ENCODE data around the gene ADCY10.

ADCY10 gene

DNA sequence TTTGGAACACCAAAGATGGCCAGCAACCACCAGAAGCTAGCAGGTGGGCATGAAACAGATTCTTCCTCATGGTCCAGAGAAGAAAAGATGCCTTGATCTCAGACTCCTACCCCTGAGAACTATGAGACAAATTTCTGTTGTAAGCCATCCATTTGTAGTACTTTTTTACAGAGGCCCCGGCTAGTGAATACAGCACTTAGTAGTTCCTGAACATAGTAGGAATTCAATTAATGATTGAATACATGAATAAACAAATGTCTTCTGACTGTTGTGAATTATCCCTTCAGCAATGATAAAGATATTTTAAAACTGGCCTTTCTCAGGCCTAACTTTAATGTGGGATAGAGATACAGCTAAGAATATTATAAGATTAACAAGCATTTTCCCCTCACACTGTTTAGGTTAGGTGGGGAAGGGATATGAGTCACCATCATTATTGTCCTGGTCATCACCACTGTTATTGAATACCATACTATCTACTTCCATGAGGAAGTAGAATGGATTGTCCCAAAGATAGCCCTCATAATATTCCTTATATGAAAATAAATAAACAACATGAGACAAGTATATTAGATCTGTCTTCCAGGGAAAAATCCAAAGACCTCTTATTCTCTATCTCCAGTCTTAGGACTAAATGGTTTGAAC is 51.4 kb downstream of the ADCY10 start:
- Histone ChIP-seq H3K36me3 (ENCODE audit: control insufficient read depth in 5 of 5, insufficient read depth in 5 of 5, low read length in 5 of 5) (no peaks in the 10 kb centered on the region), H3K9me3 (ENCODE audit: control insufficient read depth in 5 of 5, low read length in 5 of 5) (no peaks in the 10 kb centered on the region), H3K9ac (ENCODE audit: low read length in 5 of 5) (no peak overlapping the region), H3K4me3 (ENCODE audit: low read depth in 1 of 5, low read length in 5 of 5) (no peak overlapping the region), H3K4me1 (ENCODE audit: control insufficient read depth in 5 of 5, insufficient read depth in 5 of 5, low read length in 5 of 5) (no peaks in the 10 kb centered on the region), H3K27me3 (ENCODE audit: control insufficient read depth in 5 of 5, insufficient read depth in 4 of 5, low read length in 5 of 5) (no peaks in the 10 kb centered on the region), H3K27ac (ENCODE audit: low read depth, low read length) (no peak overlapping the region)

DNA sequence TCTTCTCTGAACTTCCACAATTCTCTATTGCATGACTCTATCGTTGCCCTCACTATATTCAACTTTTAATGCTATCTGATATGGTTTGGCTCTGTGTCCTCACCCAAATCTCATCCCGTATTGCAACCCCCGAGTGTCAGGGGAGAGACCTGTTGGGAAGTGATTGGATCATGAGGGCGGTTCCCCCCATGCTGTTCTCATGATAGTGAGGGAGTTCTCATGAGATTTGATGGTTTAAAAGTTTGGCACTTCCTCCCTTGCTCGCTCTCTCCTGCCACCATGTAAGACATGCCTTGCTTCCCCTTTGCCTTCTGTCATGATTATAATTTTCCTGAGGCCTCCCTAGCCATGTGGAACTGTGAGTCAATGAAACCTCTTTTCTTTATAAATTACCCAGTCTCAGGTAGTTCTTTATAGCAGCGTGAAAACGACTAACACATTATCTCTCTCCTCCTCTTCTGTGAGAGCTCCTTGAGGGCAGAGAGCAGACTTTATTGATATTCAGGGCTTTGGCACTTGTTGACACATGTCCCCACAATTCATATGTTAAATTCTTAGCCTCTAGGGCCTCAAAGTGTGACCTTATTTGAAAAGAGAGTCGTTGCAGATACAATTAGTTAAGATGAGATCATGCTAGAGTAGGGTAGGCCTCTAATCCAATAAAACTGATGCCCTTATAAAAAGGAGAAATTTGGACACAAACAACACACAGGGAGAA is 52.1 kb downstream of the ADCY10 start:
- no peak overlapping the region for H3K9ac ChIP-seq (ENCODE audit: low read length in 5 of 5)
- H3K27ac ChIP-seq (ENCODE audit: low read depth, low read length), result no peak overlapping the region
- H3K36me3 ChIP-seq (ENCODE audit: control insufficient read depth in 5 of 5, insufficient read depth in 5 of 5, low read length in 5 of 5), result no peaks in the 10 kb centered on the region
- H3K27me3 ChIP-seq (ENCODE audit: control insufficient read depth in 5 of 5, insufficient read depth in 4 of 5, low read length in 5 of 5), result no peaks in the 10 kb centered on the region
- no peaks in the 10 kb centered on the region for H3K9me3 ChIP-seq (ENCODE audit: control insufficient read depth in 5 of 5, low read length in 5 of 5)
- H3K4me1 ChIP-seq (ENCODE audit: control insufficient read depth in 5 of 5, insufficient read depth in 5 of 5, low read length in 5 of 5), result no peaks in the 10 kb centered on the region
- H3K4me3 ChIP-seq (ENCODE audit: low read depth in 1 of 5, low read length in 5 of 5), result no peak overlapping the region

GRCh38 chr1:167860231-167860923 is 53.6 kb downstream of the ADCY10 start:
- Histone ChIP-seq H3K4me3 (ENCODE audit: low read depth in 1 of 5, low read length in 5 of 5) (no peak overlapping the region), H3K36me3 (ENCODE audit: control insufficient read depth in 5 of 5, insufficient read depth in 5 of 5, low read length in 5 of 5) (no peaks in the 10 kb centered on the region), H3K4me1 (ENCODE audit: control insufficient read depth in 5 of 5, insufficient read depth in 5 of 5, low read length in 5 of 5) (no peaks in the 10 kb centered on the region), H3K9ac (ENCODE audit: low read length in 5 of 5) (no peak overlapping the region), H3K9me3 (ENCODE audit: control insufficient read depth in 5 of 5, low read length in 5 of 5) (no peaks in the 10 kb centered on the region), H3K27me3 (ENCODE audit: control insufficient read depth in 5 of 5, insufficient read depth in 4 of 5, low read length in 5 of 5) (no peaks in the 10 kb centered on the region), H3K27ac (ENCODE audit: low read depth, low read length) (no peak overlapping the region)

DNA sequence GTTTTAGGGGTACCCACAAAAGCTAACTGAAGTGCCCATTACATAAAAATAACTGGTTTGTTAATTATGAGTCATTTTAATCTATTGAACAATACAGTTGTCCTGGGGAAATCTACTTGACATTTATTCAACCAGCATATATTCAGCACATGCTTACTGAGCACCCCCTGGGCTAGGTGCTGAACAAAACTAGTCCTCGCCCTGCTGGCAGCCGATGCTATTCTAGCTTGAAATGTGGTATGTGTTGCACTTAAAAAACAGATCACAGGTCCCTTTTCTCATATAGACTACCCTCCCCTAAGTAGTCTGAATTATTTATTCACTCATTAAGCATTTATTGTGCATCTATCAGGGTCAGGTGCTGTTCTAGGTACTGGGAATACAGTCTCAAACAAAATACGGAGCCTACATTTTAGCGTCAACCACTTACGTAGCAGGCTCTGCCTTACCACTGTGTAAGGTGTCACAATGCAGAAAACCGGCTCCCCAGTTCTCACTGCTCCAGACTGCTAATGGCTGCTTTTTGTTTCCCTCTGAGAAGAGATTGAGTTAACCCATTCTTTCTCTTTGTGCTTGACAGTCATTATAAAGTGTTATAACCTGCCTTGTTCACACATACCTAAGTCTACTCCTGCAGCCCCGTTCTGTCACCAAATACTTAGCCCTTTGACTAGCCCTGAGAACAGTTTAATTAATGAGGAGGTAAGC is 57.1 kb downstream of the ADCY10 start:
- no peaks in the 10 kb centered on the region for H3K36me3 ChIP-seq (ENCODE audit: control insufficient read depth in 5 of 5, insufficient read depth in 5 of 5, low read length in 5 of 5)
- no peaks in the 10 kb centered on the region for H3K27me3 ChIP-seq (ENCODE audit: control insufficient read depth in 5 of 5, insufficient read depth in 4 of 5, low read length in 5 of 5)
- H3K27ac ChIP-seq (ENCODE audit: low read depth, low read length), result no peak overlapping the region
- H3K9me3 ChIP-seq (ENCODE audit: control insufficient read depth in 5 of 5, low read length in 5 of 5), result no peaks in the 10 kb centered on the region
- H3K9ac ChIP-seq (ENCODE audit: low read length in 5 of 5), result no peak overlapping the region
- H3K4me1 ChIP-seq (ENCODE audit: control insufficient read depth in 5 of 5, insufficient read depth in 5 of 5, low read length in 5 of 5), result no peaks in the 10 kb centered on the region
- H3K4me3 ChIP-seq (ENCODE audit: low read depth in 1 of 5, low read length in 5 of 5), result no peak overlapping the region

GRCh38 chr1:167854184-167854583 is 59.8 kb downstream of the ADCY10 start:
- H3K36me3 ChIP-seq (ENCODE audit: control insufficient read depth in 5 of 5, insufficient read depth in 5 of 5, low read length in 5 of 5), result no peaks in the 10 kb centered on the region
- no peaks in the 10 kb centered on the region for H3K4me1 ChIP-seq (ENCODE audit: control insufficient read depth in 5 of 5, insufficient read depth in 5 of 5, low read length in 5 of 5)
- no peak overlapping the region for H3K27ac ChIP-seq (ENCODE audit: low read depth, low read length)
- H3K4me3 ChIP-seq (ENCODE audit: low read depth in 1 of 5, low read length in 5 of 5), result no peak overlapping the region
- no peak overlapping the region for H3K9ac ChIP-seq (ENCODE audit: low read length in 5 of 5)
- no peaks in the 10 kb centered on the region for H3K27me3 ChIP-seq (ENCODE audit: control insufficient read depth in 5 of 5, insufficient read depth in 4 of 5, low read length in 5 of 5)
- H3K9me3 ChIP-seq (ENCODE audit: control insufficient read depth in 5 of 5, low read length in 5 of 5), result no peaks in the 10 kb centered on the region

DNA sequence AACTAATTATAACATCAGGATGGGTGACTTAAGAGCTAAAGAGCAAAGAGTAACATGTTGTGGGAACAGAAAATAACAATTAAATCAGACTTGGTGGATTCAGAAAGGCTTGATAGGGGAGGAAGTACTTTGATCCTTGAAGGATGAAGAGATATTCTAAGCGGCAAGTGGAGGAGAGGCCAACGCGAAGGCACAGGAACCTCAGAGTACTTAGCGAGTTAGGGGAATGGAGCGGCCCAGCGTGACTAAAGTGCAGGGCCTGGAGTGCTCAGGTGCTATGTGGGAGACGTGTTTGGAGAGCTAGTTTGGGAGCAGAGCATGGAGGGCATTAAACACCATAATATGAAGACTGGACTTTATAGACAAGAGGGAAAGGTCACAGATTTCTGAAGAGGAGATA is 64.3 kb downstream of the ADCY10 start:
- Histone ChIP-seq H3K9me3 (ENCODE audit: control insufficient read depth in 5 of 5, low read length in 5 of 5) (no peaks in the 10 kb centered on the region), H3K27me3 (ENCODE audit: control insufficient read depth in 5 of 5, insufficient read depth in 4 of 5, low read length in 5 of 5) (no peaks in the 10 kb centered on the region), H3K36me3 (ENCODE audit: control insufficient read depth in 5 of 5, insufficient read depth in 5 of 5, low read length in 5 of 5) (no peaks in the 10 kb centered on the region), H3K27ac (ENCODE audit: low read depth, low read length) (no peak overlapping the region), H3K4me1 (ENCODE audit: control insufficient read depth in 5 of 5, insufficient read depth in 5 of 5, low read length in 5 of 5) (no peaks in the 10 kb centered on the region), H3K4me3 (ENCODE audit: low read depth in 1 of 5, low read length in 5 of 5) (no peak overlapping the region), H3K9ac (ENCODE audit: low read length in 5 of 5) (no peak overlapping the region)

DNA sequence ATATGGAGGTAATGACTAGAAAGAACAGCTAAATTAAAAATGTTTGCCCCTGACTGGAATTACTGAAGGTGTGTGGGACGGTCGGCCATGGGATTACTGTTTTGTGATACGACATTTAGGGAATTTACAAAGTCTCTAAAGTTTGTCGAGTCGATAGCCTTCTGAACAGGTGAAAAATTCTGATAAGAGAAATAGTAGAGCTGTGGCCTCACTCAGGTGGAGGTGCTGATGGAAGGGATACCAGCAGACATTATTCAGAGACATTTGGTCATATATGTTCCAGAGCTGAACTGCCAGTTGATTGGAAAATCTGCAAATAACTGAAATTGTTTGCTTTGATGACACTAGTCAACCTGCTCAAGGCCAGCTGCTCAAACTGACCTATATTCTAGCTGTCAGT is 71.1 kb downstream of the ADCY10 start:
- H3K9ac ChIP-seq (ENCODE audit: low read length in 5 of 5), result no peak overlapping the region
- H3K27ac ChIP-seq (ENCODE audit: low read depth, low read length), result no peak overlapping the region
- no peaks in the 10 kb centered on the region for H3K27me3 ChIP-seq (ENCODE audit: control insufficient read depth in 5 of 5, insufficient read depth in 4 of 5, low read length in 5 of 5)
- no peaks in the 10 kb centered on the region for H3K36me3 ChIP-seq (ENCODE audit: control insufficient read depth in 5 of 5, insufficient read depth in 5 of 5, low read length in 5 of 5)
- no peaks in the 10 kb centered on the region for H3K4me1 ChIP-seq (ENCODE audit: control insufficient read depth in 5 of 5, insufficient read depth in 5 of 5, low read length in 5 of 5)
- no peak overlapping the region for H3K4me3 ChIP-seq (ENCODE audit: low read depth in 1 of 5, low read length in 5 of 5)
- H3K9me3 ChIP-seq (ENCODE audit: control insufficient read depth in 5 of 5, low read length in 5 of 5), result no peaks in the 10 kb centered on the region

DNA sequence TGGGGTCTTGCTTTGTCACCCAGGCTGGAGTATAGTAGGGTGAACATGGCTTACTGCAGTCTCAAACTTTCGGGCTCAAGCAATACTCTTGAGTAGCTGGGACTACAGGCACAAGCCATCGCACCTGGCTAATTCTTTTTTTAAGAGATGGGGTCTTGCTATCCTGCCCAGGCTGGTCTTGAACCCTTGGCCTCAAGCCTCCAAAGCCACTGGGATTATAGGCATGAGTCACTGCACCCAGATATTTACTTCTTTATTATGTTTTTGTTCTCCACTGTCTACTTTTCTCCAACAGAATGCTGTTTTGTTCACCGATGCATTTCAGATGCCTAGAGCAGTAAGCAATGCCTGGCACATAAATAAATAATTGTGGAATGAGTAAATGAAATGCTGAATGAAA is 72.4 kb downstream of the ADCY10 start:
- Histone ChIP-seq H3K9me3 (ENCODE audit: control insufficient read depth in 5 of 5, low read length in 5 of 5) (no peaks in the 10 kb centered on the region), H3K36me3 (ENCODE audit: control insufficient read depth in 5 of 5, insufficient read depth in 5 of 5, low read length in 5 of 5) (no peaks in the 10 kb centered on the region), H3K27ac (ENCODE audit: low read depth, low read length) (no peak overlapping the region), H3K9ac (ENCODE audit: low read length in 5 of 5) (no peak overlapping the region), H3K4me3 (ENCODE audit: low read depth in 1 of 5, low read length in 5 of 5) (no peak overlapping the region), H3K4me1 (ENCODE audit: control insufficient read depth in 5 of 5, insufficient read depth in 5 of 5, low read length in 5 of 5) (no peaks in the 10 kb centered on the region), H3K27me3 (ENCODE audit: control insufficient read depth in 5 of 5, insufficient read depth in 4 of 5, low read length in 5 of 5) (no peaks in the 10 kb centered on the region)

GRCh38 chr1:167839009-167839408 is 74.9 kb downstream of the ADCY10 start:
- Histone ChIP-seq H3K4me1 (ENCODE audit: control insufficient read depth in 5 of 5, insufficient read depth in 5 of 5, low read length in 5 of 5) (no peaks in the 10 kb centered on the region), H3K4me3 (ENCODE audit: low read depth in 1 of 5, low read length in 5 of 5) (no peak overlapping the region), H3K36me3 (ENCODE audit: control insufficient read depth in 5 of 5, insufficient read depth in 5 of 5, low read length in 5 of 5) (no peaks in the 10 kb centered on the region), H3K27ac (ENCODE audit: low read depth, low read length) (no peak overlapping the region), H3K9ac (ENCODE audit: low read length in 5 of 5) (no peak overlapping the region), H3K27me3 (ENCODE audit: control insufficient read depth in 5 of 5, insufficient read depth in 4 of 5, low read length in 5 of 5) (no peaks in the 10 kb centered on the region), H3K9me3 (ENCODE audit: control insufficient read depth in 5 of 5, low read length in 5 of 5) (no peaks in the 10 kb centered on the region)

DNA sequence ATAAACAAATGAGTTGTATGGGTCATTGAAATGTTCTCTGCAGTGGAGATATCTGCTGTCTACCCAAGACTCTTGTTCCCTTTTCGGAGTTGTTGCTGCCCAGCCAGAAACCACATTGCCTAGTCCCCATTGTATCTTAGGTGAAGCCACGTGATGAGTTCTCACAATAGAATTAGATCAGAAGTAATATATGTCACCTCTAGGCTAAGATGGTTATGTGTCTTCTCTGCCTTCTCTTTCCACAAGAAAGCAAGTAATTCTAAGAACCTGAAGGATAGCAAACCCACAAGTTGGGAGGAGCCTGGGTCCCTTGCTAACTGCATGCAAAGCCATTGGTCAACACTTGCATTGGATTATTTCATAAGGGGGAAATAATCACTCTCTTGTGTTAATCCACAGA is 76.6 kb downstream of the ADCY10 start:
- Histone ChIP-seq H3K9ac (ENCODE audit: low read length in 5 of 5) (no peak overlapping the region), H3K27ac (ENCODE audit: low read depth, low read length) (no peak overlapping the region), H3K36me3 (ENCODE audit: control insufficient read depth in 5 of 5, insufficient read depth in 5 of 5, low read length in 5 of 5) (no peaks in the 10 kb centered on the region), H3K4me3 (ENCODE audit: low read depth in 1 of 5, low read length in 5 of 5) (no peak overlapping the region), H3K27me3 (ENCODE audit: control insufficient read depth in 5 of 5, insufficient read depth in 4 of 5, low read length in 5 of 5) (no peaks in the 10 kb centered on the region), H3K9me3 (ENCODE audit: control insufficient read depth in 5 of 5, low read length in 5 of 5) (no peaks in the 10 kb centered on the region), H3K4me1 (ENCODE audit: control insufficient read depth in 5 of 5, insufficient read depth in 5 of 5, low read length in 5 of 5) (no peaks in the 10 kb centered on the region)

Data from subcutaneous abdominal adipose tissue (tissue), 5 donors.